Panc1 (cell line): ENCODE measurements around the gene TWIST2. TPM values are rescaled to one million over a fixed set of nuclear protein-coding genes. Genes with fewer than 3 reads are reported as not detected.

Experiments
- ATAC-seq: fragments of 200-7000 bp; cut with Tn5 transposase; 2 replicates; pipeline ENCODE4 v1.9.1; 2020; ENCODE audit warnings: mild to moderate bottlenecking, moderate library complexity
- BruUV-seq: library from RNA; stranded (reverse); fragments of 400-500 nt; replicated peaks from 2 replicates; lab custom pipeline; 2021; lab: Mats Ljungman, UMichigan
- CTCF ChIA-PET: fragments of 300-600 bp; sonication (Branson Sonifier 250); formaldehyde crosslinking; loops from one replicate; lab custom pipeline; 2022; ENCODE audit warnings: antibody characterized with exemption; lab: Charles Lee
- POLR2A ChIA-PET: fragments of 300-600 bp; sonication (Branson Sonifier 250); formaldehyde crosslinking; loops from one replicate; lab custom pipeline; 2022; ENCODE audit warnings: antibody characterized with exemption; lab: Charles Lee
- DNase-seq: peaks from one replicate; pipeline ENCODE4 v3.0.0-alpha.2; 2010; ENCODE audit warnings: low read depth, low spot score
- H3K27ac ChIP-seq: 2 replicates; pipeline ENCODE4 v1.5.1; 2011; ENCODE audit warnings: mild to moderate bottlenecking, low read length, inconsistent platforms
- H3K27me3 ChIP-seq: fragments of 200-500 bp; sonication (Bioruptor generic); 2 replicates; pipeline ENCODE4 v1.6.0; 2014; ENCODE audit warnings: low read length, inconsistent platforms; ENCODE audit not compliant: control insufficient read depth, insufficient read depth
- H3K36me3 ChIP-seq: fragments of 200-500 bp; sonication (Bioruptor generic); 2 replicates; pipeline ENCODE4 v1.5.1; 2014; ENCODE audit warnings: inconsistent platforms, mild to moderate bottlenecking, low read length, moderate library complexity; ENCODE audit not compliant: control insufficient read depth, insufficient read depth
- H3K4me1 ChIP-seq: 2 replicates; pipeline ENCODE4 v1.5.1; 2011; ENCODE audit warnings: inconsistent platforms, mild to moderate bottlenecking, low read length, moderate library complexity; ENCODE audit not compliant: control insufficient read depth, insufficient read depth
- H3K4me3 ChIP-seq, 2 experiments: 2 replicates each; pipeline ENCODE4 v1.5.1; 2011 to 2012; ENCODE audit warnings: low read depth in 2 of 2, low read length in 2 of 2, mild to moderate bottlenecking in 2 of 2, inconsistent platforms in 1 of 2, moderate library complexity in 1 of 2
- H3K9me3 ChIP-seq: fragments of 200-500 bp; sonication (Bioruptor generic); 2 replicates; pipeline ENCODE4 v1.5.1; 2014; ENCODE audit warnings: low read depth, mild to moderate bottlenecking, inconsistent platforms, low read length, moderate library complexity; ENCODE audit not compliant: control insufficient read depth, insufficient read depth
- POLR2AphosphoS5 ChIP-seq: IDR thresholded peaks from 2 replicates; pipeline ENCODE4 v1.6.1; 2012; ENCODE audit warnings: mild to moderate bottlenecking, low read depth, low read length, moderate library complexity
- SIN3A ChIP-seq: IDR thresholded peaks from 2 replicates; pipeline ENCODE4 v1.6.1; 2012; ENCODE audit warnings: low read depth, mild to moderate bottlenecking, low read length, moderate library complexity, borderline replicate concordance; ENCODE audit not compliant: insufficient read depth
- TCF7L2 ChIP-seq: IDR thresholded peaks from 2 replicates; pipeline ENCODE4 v1.6.1; 2011; ENCODE audit warnings: mild to moderate bottlenecking, low read depth, low read length, inconsistent platforms
- in situ Hi-C: cut with HindIII; loops from 2 replicates; pipeline ENCODE4 v1.10.0; 2016; ENCODE audit warnings: low sequenced_read_pairs, low pct_unique_long_range_greater_than_20kb
- intact Hi-C: fragments of 100-400 bp; cut with micrococcal nuclease; formaldehyde crosslinking; loops from one replicate; pipeline ENCODE4 v1.10.0; 2022; ENCODE audit not compliant: unreplicated experiment
- total RNA-seq: library from RNA; stranded (reverse); gene quantifications from one replicate; pipeline ENCODE4 v1.2.1, GENCODE V29; 2021; ENCODE audit not compliant: unreplicated experiment
- TF ChIP-seq, protein P1 (sequence below): fragments of 450-650 bp; IDR thresholded peaks from 2 replicates; pipeline ENCODE4 v1.5.1; 2017; ENCODE audit warnings: mild to moderate bottlenecking
- TF ChIP-seq, protein P2 (sequence below), 2 experiments: IDR thresholded peaks; 2 replicates each; pipeline ENCODE4 v1.6.1; 2011 to 2012; ENCODE audit warnings: low read depth in 2 of 2, control low read depth in 1 of 2, low read length in 1 of 2, mild to moderate bottlenecking in 1 of 2, moderate library complexity in 1 of 2; ENCODE audit not compliant: insufficient read depth in 1 of 2

The TWIST2 gene
- total RNA-seq, 1 experiment from 2014 or later: 4.2 TPM

DNA sequence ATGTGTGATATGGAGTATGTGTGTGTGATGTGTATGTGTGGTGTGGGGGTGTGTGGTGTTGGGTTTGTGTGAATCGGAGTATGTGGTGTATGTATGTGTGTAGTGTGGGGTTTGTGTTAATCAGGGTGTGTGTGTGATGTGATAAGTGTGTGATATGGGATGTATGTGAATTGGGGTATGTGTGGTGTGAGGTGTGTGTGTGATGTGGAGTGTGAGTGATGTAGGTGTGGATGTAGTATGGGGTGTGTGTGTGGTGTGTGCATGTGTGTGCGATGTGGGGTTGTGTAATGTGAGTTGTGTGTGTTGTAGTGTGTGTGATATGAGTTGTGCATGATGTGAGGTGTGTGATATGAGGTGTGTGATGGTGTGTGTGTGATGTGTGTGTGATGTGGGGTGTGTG lies 54.4 kb downstream of the TWIST2 start:
- Histone ChIP-seq H3K9me3 (no peaks in the 10 kb centered on the region), H3K4me1 (no peaks in the 10 kb centered on the region), H3K27ac (no peak overlapping the region), H3K27me3 (no peaks in the 10 kb centered on the region), H3K4me3 (no peak overlapping the region), H3K36me3 (no peaks in the 10 kb centered on the region)
- ATAC-seq (no peak), DNase-seq (no peak)
- TF ChIP-seq TCF7L2: no peak
- TF ChIP-seq, protein P1, sequence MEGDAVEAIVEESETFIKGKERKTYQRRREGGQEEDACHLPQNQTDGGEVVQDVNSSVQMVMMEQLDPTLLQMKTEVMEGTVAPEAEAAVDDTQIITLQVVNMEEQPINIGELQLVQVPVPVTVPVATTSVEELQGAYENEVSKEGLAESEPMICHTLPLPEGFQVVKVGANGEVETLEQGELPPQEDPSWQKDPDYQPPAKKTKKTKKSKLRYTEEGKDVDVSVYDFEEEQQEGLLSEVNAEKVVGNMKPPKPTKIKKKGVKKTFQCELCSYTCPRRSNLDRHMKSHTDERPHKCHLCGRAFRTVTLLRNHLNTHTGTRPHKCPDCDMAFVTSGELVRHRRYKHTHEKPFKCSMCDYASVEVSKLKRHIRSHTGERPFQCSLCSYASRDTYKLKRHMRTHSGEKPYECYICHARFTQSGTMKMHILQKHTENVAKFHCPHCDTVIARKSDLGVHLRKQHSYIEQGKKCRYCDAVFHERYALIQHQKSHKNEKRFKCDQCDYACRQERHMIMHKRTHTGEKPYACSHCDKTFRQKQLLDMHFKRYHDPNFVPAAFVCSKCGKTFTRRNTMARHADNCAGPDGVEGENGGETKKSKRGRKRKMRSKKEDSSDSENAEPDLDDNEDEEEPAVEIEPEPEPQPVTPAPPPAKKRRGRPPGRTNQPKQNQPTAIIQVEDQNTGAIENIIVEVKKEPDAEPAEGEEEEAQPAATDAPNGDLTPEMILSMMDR: no peak
- TF ChIP-seq, protein P2, sequence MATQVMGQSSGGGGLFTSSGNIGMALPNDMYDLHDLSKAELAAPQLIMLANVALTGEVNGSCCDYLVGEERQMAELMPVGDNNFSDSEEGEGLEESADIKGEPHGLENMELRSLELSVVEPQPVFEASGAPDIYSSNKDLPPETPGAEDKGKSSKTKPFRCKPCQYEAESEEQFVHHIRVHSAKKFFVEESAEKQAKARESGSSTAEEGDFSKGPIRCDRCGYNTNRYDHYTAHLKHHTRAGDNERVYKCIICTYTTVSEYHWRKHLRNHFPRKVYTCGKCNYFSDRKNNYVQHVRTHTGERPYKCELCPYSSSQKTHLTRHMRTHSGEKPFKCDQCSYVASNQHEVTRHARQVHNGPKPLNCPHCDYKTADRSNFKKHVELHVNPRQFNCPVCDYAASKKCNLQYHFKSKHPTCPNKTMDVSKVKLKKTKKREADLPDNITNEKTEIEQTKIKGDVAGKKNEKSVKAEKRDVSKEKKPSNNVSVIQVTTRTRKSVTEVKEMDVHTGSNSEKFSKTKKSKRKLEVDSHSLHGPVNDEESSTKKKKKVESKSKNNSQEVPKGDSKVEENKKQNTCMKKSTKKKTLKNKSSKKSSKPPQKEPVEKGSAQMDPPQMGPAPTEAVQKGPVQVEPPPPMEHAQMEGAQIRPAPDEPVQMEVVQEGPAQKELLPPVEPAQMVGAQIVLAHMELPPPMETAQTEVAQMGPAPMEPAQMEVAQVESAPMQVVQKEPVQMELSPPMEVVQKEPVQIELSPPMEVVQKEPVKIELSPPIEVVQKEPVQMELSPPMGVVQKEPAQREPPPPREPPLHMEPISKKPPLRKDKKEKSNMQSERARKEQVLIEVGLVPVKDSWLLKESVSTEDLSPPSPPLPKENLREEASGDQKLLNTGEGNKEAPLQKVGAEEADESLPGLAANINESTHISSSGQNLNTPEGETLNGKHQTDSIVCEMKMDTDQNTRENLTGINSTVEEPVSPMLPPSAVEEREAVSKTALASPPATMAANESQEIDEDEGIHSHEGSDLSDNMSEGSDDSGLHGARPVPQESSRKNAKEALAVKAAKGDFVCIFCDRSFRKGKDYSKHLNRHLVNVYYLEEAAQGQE (IDR thresholded peaks at IDR 0.05; ENCODE audit: insufficient read depth in 1 of 2, low read depth in 2 of 2, low read length in 1 of 2): no peak
- TF ChIP-seq SIN3A: no peak
- TF ChIP-seq POLR2AphosphoS5: no peak
- intact Hi-C loops (no loop called here), in situ Hi-C loops (no loop called here)
- no TSS peak for BruUV-seq
- ChIA-PET CTCF (no interaction called here), POLR2A (no interaction called here)

DNA sequence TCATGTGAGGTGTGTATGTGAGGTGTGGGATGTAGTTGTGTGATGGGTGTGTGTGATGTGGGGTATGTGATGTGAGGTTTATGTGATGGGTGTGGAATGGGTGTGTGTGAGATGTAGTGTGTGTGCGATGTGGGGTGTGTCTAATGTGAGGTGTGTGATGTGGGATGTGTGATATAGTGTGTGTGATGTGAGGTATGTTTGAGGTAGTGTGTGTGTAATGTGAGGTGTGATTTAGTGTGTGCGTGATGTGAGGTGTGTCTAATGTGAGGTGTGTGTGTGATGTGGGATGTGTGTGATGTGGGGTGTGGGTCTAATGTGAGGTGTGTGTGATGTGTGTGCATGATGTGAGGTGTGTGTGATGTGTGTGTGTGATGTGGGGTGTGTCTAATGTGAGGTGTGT lies 55.3 kb downstream of the TWIST2 start:
- TF ChIP-seq, protein P1: no peak
- TF ChIP-seq POLR2AphosphoS5: no peak
- TF ChIP-seq, protein P2 (IDR thresholded peaks at IDR 0.05; ENCODE audit: insufficient read depth in 1 of 2, low read depth in 2 of 2, low read length in 1 of 2): no peak
- no peak for TF ChIP-seq SIN3A
- no peak for TF ChIP-seq TCF7L2
- DNase-seq (no peak), ATAC-seq (no peak)
- intact Hi-C loops: no loop called here
- in situ Hi-C loops: no loop called here
- Histone ChIP-seq H3K9me3 (no peaks in the 10 kb centered on the region), H3K27ac (no peak overlapping the region), H3K4me3 (no peak overlapping the region), H3K27me3 (no peaks in the 10 kb centered on the region), H3K4me1 (no peaks in the 10 kb centered on the region), H3K36me3 (no peaks in the 10 kb centered on the region)
- BruUV-seq: no TSS peak
- ChIA-PET CTCF (no interaction called here), POLR2A (no interaction called here)
